NCI-H510A (cell line): Measurements from ENCODE around the gene CXCL17.

ENCODE experiments used
- DNase-seq: peaks from one replicate; lab custom pipeline; 2025; lab: John Stamatoyannopoulos, UW

The CXCL17 gene

DNA sequence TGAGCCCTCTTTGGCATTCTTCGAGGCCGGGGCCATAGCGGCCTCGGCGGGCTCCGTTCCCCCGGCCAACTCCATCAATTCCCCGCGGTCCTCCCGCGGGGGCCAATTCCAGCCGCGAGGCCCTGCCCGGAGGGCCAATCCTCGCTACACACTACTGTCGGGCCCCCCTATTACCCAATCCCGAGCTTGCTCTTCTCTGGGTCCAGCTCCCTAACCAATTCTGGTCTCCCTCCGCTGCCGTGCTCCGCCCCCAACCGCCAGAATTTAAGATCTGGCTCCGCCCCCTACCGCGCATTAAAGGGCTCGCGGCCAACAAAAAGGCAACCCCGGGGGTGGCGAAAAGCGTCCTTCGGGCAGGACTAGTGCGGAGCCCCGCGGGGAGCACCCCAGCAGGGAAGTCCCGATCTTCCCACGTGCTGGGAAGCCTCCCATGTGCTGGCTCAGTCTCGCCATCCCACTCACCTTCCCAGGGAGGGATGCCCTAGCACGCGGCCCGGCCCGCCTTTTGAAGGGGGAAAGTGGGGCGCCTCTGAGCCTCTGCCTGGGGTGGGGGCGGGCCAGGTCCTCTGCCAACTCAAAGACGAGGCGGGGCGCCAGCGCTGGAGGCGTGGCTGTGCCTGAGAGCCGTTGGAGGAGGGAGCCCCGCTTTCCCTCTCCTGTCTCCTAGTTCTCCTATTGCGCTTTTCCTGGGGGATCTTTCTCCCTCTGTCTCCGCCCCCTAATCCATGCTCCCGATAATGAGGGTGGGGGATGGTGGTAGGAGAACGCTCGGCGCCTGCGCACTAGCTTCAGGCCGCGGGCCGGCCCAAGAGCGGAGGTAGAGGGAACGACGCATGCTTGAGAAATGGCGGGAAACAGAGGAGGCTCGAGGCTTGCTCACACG lies 19.0 kb downstream of the CXCL17 start:
- peak; percentile 70 for DNase-seq

DNA sequence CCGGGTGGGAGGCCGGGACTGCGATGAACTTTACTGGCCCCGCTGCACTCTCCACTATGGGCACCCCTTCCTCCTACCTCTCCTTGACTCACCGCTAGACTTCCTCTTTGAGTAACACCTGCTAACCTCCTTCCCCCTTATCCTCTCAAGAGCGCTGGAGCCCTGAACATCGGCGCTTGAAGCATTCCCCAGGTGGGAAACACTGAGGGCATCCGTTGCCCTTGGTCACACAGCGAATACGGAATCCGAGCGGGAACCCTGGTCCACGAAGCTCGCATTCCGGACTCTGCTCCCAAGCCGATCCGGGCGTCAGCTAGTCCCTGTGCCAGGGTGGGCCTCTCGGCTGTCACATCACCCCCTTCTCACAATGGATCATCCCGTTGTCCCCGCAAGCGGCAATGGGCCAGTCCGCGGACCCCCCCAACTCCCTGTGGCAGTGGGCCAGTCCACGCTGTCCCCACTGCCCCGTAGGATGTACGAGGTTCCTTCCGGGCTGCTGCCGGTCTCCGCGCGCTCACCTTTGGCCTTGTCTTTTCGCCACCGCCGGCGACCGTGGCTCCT lies 19.8 kb downstream of the CXCL17 start:
- no peak for DNase-seq

DNA sequence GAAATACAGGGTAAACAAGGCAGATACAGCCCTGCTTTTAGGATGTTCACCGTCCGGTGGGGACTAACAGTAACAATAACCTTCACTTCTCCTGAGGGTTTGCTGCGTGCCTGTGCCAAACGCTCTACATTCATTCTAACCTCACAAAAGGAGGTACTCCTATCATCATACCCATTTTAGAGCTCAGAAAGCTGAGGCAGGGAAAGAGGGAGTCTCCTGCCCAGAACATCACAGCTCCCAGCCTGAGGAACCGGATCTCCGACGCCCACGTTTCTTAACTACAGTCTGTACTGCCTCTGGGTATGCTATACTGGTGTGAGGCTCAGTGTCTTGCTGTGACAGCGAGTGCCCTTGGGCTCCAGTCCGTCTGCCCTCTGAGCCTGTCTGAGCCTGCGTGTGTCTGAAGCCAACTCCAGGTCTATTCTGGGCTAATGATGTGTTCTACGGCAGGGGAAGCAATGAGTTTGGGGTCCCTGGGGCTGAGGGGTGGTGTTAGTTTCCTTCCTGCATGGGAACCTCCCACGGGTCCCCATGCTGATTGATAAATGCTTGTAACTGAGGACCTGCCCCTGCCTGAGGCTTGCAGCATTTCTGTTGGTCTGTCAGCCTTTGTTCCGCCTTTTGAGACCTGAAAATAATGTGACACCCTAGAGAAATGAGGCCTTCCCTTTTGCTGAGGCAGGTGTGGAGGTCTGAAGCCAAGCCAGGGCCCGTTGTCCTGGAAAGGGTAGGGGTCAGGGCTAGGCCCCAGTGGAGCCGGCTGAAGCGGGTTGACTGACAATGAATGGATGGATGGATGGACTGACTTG lies 20.4 kb downstream of the CXCL17 start:
- no peak for DNase-seq

DNA sequence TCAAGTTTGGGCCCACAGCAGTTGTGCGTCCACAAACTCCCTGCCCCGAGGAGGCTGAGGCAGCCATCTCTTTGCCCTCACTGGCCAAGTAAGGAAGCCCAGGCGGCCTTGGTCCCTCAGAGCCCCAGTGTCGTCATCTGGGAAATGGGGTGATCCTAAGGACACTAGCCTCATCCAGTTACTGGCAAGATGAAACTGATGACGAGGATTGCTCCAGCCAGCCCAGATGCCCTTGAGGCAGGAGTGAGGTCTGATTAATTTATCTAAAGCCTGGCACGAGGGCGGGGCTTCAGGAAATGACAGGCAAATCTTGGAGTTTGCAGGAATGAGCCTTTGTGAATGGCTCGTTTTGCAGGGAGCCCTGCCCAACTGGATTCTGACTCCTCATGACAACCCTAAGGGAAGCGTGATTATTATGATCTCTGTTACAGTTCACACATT lies 21.1 kb downstream of the CXCL17 start:
- DNase-seq: no peak

DNA sequence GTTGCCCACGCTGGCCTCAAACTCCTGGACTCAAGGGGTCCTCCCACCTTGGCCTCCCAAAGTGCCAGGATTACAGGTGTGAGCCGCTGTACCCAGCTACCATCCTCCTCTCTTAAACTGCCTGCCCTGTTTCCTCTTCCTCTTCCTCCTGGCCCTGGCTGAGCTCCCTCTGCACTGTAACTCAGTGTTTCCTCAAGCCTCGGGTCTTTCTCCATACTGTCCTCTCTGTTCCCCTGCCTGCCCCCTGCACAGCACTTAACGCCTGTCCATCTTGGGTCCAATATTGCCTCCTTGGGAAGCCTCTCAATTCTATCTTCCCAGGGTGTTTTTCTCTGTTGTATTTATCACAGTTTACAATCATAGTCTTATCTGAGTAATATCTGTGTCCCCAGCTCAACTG lies 21.6 kb downstream of the CXCL17 start:
- no peak for DNase-seq

DNA sequence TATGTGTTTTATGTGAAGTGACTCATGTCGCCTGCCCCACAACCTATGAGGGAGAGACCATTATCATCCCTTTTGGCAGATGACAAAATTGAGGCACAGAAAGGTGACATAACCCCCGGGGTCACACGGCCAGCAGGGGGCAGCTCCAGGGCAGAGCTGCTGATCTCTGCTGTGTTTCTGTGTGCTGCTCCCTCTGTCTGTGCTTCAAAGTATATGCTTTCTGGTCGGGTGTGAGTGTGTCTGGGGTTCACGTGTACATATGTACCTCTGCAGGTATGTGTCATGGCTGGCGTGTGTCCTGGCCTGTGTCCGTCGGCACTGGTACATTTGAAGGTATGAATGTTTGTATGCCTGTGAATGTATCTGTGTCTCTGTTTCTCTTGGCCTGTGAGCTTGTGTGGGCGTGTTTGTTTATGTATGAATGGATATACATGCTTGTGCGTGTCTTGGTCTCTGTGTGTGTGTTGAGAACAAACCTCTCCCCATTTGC lies 22.6 kb downstream of the CXCL17 start:
- DNase-seq: no peak

DNA sequence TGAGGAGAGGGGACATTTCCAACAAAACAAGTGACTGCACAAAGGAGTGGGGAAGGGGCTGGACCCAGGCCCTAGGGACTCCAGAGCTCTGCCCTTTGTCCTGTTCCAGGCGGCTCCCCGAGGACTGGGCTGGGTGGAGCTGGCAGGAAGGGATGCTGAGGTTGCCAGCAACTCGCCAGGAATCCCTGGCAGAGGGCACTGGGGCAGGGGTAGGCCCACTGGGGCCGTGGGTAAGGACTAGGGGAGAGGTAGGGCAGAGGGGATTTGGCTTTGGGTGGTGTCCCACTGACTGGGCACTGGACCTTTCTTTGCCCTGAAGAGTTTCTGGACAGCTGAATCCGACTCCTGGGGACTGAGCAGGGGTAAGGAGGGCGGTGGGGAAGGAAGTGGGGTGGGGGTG lies 23.4 kb downstream of the CXCL17 start:
- DNase-seq: no peak

DNA sequence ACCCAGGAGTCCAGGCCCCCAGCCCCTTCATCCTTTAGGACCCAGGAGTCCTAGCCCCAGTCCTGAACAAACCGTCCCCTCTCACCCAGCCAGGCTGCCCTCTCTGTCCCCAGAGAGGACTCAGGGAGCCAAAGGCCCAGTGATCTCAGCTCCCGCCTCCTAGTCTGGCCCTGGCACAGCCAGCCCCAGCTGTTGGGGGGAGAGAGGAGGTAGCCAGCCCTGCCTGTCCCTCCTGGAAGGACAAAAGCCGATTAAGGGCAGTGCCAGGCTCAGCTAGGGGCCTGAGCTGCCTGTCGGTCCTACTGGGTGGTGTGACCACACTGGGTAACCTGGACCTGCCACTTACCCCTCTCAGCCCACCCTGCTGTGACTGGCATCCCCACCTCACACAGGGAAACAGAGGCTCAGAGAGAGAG lies 30.1 kb downstream of the CXCL17 start:
- no peak for DNase-seq

DNA sequence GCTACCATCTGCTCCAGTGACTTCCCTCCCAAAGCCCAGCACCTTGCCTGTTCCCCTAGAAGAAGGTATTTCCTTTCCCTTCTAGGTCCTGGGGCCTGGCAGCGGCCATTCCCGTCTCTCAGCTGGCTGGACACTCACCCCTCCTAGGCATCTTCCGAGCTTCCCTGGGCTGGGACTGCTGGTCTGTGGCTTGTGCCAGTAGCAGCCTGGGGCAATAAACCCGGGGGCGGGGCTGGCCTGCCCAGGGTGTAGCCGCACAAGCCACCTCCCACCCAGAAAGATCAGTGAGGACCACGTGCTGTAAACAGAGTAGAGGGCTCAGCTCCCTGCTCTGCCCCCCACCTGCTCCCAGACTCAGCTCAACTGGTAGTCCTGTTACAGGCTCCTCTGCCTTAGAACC lies 30.5 kb downstream of the CXCL17 start:
- no peak for DNase-seq

DNA sequence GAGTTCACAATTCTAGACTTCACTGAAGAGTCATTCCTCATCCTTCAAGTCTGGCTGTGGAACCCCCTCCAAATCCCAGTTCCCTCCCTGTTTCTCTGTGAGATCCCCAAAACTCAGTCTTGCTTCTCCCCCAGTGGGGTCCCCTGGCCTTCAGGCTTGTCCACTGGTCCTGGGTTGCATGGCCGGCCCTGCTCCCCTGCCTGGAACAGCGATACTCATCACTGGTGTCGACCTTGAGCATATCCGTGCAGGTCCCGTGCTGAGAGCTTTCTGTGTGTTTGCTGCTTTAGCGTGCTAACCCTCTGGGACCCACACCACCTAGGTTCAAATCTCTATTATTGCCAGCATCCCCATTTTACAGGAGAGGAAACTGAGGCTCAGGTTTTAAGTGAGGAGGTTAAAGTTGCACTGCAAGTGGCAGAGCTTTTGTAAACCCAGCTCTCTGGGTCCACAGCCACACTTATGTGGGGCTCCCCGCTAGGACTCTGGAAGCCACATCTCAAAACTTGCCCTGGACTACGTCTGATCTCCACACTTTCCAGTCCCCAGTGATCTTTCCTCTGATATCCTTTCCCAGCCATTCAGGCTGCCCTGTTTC lies 31.1 kb downstream of the CXCL17 start:
- no peak for DNase-seq

DNA sequence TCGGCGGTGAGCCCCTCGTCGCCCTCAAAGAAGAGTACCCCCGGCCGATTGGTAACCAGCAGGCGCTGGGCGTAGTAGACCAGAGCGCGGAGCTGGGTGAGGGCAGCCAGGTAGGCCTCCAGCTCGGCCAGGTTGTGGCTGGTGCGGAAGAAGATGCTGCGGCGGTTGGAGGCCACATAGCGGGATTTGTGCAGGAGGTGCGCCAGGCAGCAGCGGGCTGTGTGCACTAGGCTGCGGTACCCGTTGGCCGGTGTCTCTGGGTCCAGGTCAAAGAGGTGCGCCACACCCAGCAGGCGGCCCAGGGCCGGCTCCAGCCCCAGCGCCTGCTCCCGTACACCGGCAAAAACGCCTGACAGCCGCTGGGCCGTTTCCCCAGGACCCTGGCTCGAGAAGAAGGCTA lies 32.4 kb downstream of the CXCL17 start:
- no peak for DNase-seq

DNA sequence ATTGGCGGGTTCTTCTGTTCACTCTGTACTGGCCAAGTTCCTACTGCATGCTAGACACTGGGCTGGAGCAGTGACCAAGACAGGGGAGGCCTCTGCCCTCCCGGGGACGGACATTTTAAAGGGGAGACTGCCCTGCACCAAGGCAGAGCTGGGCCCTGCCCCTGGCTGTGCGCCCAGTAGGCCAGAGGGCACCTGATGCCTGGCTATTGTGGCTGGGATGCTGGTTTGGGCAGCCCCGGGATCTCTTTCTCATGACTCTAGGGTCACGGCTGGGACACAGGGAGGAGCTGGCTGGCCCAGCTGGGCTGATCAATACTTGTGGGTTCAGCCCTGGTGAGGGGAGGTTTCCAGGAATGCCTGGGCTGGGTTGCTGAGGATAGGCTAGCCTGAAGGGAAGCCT lies 33.3 kb downstream of the CXCL17 start:
- no peak for DNase-seq

DNA sequence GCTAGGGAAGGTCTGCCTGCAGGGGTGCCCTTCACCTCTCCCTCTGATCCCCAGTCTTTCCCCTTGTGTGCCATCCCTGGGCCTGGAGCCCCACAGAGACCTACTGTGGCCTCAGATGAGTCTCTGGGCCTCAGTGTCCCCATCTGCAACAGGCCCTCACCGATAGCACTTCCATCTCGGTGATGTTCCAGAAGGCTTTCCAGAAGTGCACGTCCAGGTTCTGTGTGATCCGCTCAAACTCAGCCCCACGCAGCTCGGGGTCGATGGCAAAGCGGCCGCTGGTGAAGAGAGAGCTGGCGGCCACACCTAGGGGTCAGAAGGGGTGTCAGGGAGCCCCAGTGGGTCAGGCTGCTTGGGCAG lies 35.0 kb downstream of the CXCL17 start:
- no peak for DNase-seq

DNA sequence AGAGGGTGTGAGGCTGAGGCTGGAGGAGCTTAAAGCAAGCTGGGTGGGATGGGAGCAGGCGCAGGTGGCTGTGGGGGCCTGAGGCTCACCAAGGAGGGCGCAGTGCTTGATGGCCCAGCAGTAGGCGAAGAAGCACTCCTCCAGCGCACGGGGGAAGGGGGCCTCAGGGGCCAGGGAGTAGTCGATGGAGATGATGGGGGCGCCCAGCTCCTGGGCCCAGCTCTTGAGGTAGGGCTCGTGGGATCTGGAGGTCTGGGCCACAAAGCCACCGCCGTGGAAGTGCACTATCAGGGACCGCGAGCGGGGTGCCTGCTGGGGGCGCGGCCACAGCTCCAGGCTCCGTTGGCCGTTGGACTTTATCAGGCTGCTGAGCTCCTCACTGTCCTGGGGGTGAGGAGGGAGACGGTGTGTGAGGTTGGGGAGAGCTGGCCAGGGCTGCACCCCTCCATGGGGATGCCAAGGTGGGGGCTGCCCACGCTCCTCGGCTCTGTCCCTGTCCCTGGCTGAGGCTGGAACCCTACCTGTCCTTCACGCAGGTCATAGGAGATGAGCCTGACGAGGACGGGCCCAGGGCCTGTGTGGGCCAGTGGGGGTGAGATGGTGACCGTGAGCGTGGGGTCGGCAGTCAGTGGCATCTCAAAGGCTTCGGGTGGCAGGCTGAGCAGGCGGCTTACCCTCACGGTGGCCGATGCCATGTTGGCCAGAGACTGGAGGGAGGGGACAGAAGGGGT lies 35.5 kb downstream of the CXCL17 start:
- no peak for DNase-seq

DNA sequence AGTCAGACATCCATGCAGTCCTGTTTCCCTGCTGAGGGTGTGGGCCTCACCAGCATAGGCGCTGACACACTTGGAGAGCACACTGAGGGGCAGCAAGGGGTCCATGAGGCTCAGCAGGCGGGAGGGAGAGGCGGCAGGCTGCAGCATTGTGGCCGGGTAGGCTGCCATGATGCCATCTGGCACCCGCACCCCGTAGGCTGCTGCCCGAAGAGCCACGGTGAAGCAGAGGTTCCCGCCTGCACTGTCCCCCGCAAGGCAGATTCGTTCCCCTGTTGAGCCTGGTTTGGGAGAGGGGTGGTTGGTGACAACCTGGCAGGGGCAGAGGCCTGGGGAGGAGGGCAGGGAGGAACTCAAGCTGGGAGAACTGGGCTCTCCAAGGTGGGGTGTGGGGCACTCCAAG lies 36.6 kb downstream of the CXCL17 start:
- no peak for DNase-seq

DNA sequence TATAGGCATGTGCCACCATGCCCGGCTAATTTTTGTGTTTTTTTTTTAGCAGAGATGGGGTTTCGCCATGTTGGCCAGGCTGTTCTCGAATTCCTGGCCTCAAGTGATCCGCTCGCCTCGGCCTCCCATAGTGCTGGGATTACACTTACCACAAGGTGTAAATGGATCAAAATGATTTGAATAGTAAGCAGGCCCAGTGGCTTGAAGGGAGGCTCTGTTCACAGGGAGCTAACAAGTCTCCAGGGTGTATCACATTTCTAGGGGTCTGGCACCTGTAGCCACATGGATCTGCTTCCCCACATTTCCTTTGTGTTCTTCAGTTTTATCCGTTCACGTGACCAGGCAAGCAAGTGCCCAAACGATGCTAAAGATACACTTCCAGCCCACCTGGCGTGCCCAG lies 39.2 kb downstream of the CXCL17 start:
- DNase-seq: no peak

DNA sequence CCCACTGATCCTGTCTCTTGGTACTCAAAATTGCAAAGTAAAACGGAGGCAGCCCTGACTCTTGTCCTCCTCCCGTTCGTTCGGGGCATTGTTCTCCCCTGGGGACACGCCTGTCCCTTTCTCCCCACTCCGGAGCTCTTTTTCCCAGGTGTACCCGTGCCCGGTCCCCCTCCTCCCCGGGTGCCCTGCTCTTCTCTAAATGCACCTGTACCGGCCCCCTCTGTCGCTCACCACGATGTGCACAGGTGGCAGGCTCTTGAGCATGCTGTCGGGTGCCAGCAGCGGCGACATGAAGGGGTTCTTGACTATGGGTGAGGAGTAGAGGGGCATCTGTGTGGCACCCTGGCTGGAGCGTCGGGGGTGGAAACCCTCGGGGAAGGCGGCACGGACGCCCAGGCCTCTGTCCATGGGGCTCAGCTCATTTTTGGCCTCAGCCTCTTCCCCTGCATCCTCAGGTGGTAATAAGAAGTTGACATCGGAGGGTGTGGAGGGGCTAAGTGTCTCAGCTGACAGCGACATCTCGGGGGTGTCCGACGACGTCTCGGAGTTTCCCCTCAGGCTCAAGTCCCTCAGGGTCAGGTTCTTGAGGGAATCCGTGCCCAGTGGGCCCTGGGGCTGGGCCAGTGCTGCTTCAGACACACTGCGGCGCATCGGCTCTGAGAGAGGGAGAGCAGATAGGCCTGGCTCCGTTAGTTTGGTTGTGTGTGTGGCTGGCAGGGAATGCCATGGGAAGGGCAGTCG lies 40.2 kb downstream of the CXCL17 start:
- DNase-seq: no peak

DNA sequence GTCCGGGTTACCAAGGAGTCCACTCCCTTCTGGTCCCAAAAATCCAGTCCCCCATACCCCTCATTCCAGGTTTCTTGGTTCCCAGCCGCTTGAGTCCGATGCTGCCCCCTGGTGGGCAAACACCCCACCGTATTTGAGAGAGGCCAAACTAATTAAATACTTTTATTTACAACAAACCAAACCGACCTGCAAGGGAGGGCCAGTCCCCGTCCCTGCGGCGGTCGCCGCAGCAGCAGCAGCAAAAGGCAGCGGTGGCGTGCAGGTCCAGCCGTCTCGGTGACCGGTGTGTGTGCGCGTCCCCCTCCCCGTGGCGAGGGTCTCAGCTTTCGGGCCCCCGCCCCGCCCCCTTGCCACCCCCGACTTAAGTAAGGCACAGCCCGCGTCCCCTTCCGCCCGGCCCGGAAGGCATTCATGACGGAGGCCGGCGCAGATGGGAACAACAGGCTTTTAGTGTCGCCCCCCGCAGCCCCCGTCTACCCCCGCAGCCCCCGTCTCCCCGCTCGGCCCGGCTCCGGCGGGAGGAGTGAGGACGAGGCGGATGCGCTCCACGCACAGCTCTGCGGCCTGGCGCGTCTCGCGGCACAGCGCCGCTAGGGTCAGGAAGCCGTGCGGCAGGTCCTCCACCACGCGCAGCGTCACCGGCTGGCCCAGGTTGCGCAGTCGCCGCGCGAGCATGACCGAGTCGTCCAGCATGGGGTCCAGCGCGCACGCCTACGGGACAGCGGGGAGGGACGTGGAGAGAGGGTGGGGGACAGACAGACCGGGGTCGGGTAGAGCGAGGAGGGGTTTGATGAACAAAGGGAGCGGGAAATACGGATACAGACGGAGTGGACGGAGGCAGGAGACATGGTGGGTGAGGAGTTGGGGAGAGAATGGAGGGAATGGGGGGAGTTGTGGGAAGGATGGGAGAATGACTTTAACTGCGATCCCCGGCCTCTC lies 41.1 kb downstream of the CXCL17 start:
- peak; percentile 48 for DNase-seq

DNA sequence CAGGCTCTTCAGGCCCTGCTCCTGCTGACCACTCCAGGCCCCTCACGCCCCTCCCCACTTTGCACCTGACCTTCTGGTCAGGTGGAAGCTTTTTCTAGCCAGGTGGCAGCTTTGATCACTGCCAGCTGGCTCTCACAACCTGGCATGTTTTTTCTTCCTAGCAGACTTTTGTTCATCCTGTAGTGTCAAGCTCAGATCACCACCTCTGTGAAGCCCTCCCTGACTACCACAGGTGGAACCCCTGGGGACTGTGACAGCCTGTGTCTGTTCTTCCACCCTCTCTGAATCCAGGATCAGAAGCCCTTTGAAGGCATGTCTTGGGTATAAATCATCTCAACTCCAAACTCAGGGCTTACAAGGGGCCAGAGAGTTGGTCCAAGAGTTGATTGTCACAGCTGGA lies 42.3 kb downstream of the CXCL17 start:
- DNase-seq: no peak
